HEK293T (cell line): ENCODE measurements around the gene CDH26.

Experiments
- CTCF ChIA-PET: fragments of 350-600 bp; formaldehyde crosslinking; extraction: SDS; loops from one replicate; lab custom pipeline; 2021; ENCODE audit warnings: antibody characterized with exemption, inconsistent platforms; lab: Yijun Ruan, JAX
- POLR2A ChIA-PET: fragments of 350-600 bp; formaldehyde crosslinking; extraction: SDS; loops from one replicate; lab custom pipeline; 2020; ENCODE audit warnings: antibody characterized with exemption, inconsistent platforms; lab: Yijun Ruan, JAX
- DNase-seq: peaks from one replicate; pipeline ENCODE4 v3.0.0; 2012; ENCODE audit warnings: mixed read lengths; ENCODE audit errors: extremely low spot score
- ARNT ChIP-seq: fragments of 450-650 bp; IDR thresholded peaks from 2 replicates; pipeline ENCODE4 v1.6.1; 2017; ENCODE audit warnings: mild to moderate bottlenecking
- BHLHE40 ChIP-seq: fragments of 450-650 bp; IDR thresholded peaks from 2 replicates; pipeline ENCODE4 v1.6.1; 2016; ENCODE audit warnings: mild to moderate bottlenecking, moderate library complexity, borderline replicate concordance
- CTBP1 ChIP-seq: fragments of 450-650 bp; IDR thresholded peaks from 2 replicates; pipeline ENCODE4 v1.6.1; 2016; ENCODE audit warnings: borderline replicate concordance
- ELF4 ChIP-seq: fragments of 450-650 bp; IDR thresholded peaks from 2 replicates; pipeline ENCODE4 v1.6.1; 2017; ENCODE audit warnings: antibody characterized with exemption
- FOXA1 ChIP-seq: fragments of 450-650 bp; IDR thresholded peaks from 2 replicates; pipeline ENCODE4 v1.6.1; 2016; ENCODE audit warnings: mild to moderate bottlenecking
- FOXK2 ChIP-seq: fragments of 450-650 bp; IDR thresholded peaks from 2 replicates; pipeline ENCODE4 v1.6.1; 2016; ENCODE audit warnings: mild to moderate bottlenecking
- FOXM1 ChIP-seq: fragments of 450-650 bp; IDR thresholded peaks from 2 replicates; pipeline ENCODE4 v1.6.1; 2017; ENCODE audit warnings: mild to moderate bottlenecking, borderline replicate concordance
- HDGF ChIP-seq: fragments of 450-650 bp; IDR thresholded peaks from 2 replicates; pipeline ENCODE4 v1.6.1; 2017; ENCODE audit warnings: antibody characterized with exemption, borderline replicate concordance
- L3MBTL2 ChIP-seq: fragments of 450-650 bp; conservative IDR thresholded peaks from 2 replicates; pipeline ENCODE4 v1.6.1; 2016; ENCODE audit warnings: mild to moderate bottlenecking
- LEF1 ChIP-seq: fragments of 450-650 bp; IDR thresholded peaks from 2 replicates; pipeline ENCODE4 v1.6.1; 2017; ENCODE audit warnings: mild to moderate bottlenecking, borderline replicate concordance
- NFRKB ChIP-seq: fragments of 450-650 bp; IDR thresholded peaks from 2 replicates; pipeline ENCODE4 v1.6.1; 2016; ENCODE audit warnings: mild to moderate bottlenecking, moderate library complexity
- PKNOX1 ChIP-seq: fragments of 450-650 bp; IDR thresholded peaks from 2 replicates; pipeline ENCODE4 v1.6.1; 2016
- SP1 ChIP-seq: fragments of 450-650 bp; IDR thresholded peaks from 2 replicates; pipeline ENCODE4 v1.6.1; 2017
- SUZ12 ChIP-seq: fragments of 450-650 bp; IDR thresholded peaks from 2 replicates; pipeline ENCODE4 v1.6.1; 2016; ENCODE audit warnings: mild to moderate bottlenecking
- TARDBP ChIP-seq: fragments of 450-650 bp; IDR thresholded peaks from 2 replicates; pipeline ENCODE4 v1.6.1; 2016
- ZNF384 ChIP-seq: fragments of 450-650 bp; IDR thresholded peaks from 2 replicates; pipeline ENCODE4 v1.6.1; 2016

Gene CDH26

DNA sequence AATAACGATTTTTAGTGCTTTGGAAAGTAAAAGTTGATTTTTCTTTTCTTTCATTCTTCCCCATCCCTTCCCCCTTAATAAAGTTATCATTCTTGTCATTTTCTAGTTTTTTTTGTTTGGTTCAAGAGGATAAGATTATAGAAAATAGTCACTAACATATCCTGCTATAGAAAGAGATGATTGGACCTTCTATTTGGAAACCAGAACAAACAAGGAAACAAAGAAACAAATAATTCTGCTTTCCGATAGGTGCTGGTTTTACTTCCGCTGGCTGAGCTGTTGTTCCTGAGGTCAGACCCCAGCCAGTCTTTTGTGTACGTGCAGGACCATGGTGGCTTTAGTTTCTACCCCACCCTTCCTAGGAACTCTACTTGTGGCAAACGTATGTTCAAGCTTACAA lies at the start of gene CDH26:
Gene CDH26 (plus strand): TSS at position 301 of the 400 bp plus-strand sequence. CDS start 304 bp downstream, outside the sequence.
- ChIA-PET CTCF (no interaction called here), POLR2A (no interaction called here)
- TF ChIP-seq HDGF (no peak), ARNT (no peak), TARDBP (no peak), BHLHE40 (no peak)
- DNase-seq: no peak

DNA sequence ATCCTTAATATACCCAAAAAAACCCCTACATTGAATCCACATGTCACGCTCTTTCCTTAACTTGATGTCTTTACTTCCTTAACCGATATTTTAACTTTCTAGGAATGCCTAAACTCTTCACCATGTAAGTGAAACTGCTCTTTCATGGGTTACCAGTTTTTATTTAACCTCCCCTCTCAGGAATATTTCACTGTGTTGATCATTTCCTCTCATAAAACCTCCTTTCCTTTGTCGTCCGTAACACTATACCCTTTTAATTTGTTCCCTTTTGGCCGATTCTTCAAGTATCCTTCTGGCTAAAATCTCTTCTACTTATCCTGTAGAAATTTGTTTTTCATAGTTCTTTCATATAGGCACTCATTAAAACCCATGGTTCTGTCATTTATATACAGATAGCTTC lies 49.4 kb upstream of the CDH26 start:
- DNase-seq: no peak
- no peak for TF ChIP-seq HDGF
- no peak for TF ChIP-seq FOXK2
- TF ChIP-seq SP1: no peak
- TF ChIP-seq NFRKB: no peak
- no peak for TF ChIP-seq FOXA1
- ChIA-PET POLR2A (no interaction called here), CTCF (no interaction called here)

DNA sequence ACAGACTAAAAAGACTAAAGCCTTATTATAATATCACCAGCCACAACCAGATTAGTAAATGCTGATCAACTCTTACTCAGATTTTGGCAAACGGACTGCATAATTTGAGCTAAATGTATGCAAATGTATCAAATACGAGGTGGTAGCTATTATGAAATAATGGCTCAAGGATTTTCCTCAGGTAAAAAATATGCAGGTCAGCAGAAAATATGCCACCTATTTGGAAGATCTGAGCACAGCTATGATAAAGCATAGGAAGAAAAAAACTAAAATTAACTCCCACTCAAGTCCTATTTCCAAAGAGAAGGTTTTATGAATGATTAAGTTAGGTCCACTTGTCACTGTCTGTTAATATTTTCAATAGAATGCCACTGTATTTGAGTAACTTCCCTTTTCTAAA lies 47.2 kb upstream of the CDH26 start:
- no peak for DNase-seq
- TF ChIP-seq FOXA1: no peak
- no peak for TF ChIP-seq SUZ12
- no peak for TF ChIP-seq FOXM1
- TF ChIP-seq PKNOX1: no peak
- no peak for TF ChIP-seq ARNT
- TF ChIP-seq LEF1: no peak
- no peak for TF ChIP-seq HDGF
- TF ChIP-seq L3MBTL2: no peak
- no peak for TF ChIP-seq CTBP1
- CTCF ChIA-PET: interaction anchor here (0.7 kb wide), 1 partner anchor 24 kb away, joined by 3 read pairs; no protein-coding TSS in a partner anchor
- POLR2A ChIA-PET: no interaction called here

- CTCF ChIA-PET: no interaction called here
- TF ChIP-seq PKNOX1: no peak
- no peak for TF ChIP-seq CTBP1
- TF ChIP-seq BHLHE40: no peak
- POLR2A ChIA-PET: no interaction called here
- DNase-seq: no peak
These were observed 45.6 kb upstream of the CDH26 start for GRCh38 chr20:59912609-59913008.

GRCh38 chr20:59920944-59921343 lies 37.3 kb upstream of the CDH26 start:
- ChIA-PET CTCF (no interaction called here), POLR2A (no interaction called here)
- TF ChIP-seq ELF4: no peak
- no peak for TF ChIP-seq FOXK2
- TF ChIP-seq BHLHE40: no peak
- no peak for TF ChIP-seq L3MBTL2
- no peak for TF ChIP-seq LEF1
- TF ChIP-seq FOXA1: no peak
- no peak for TF ChIP-seq PKNOX1
- no peak for TF ChIP-seq ARNT
- TF ChIP-seq SUZ12: no peak
- TF ChIP-seq FOXM1: no peak
- no peak for TF ChIP-seq CTBP1
- no peak for TF ChIP-seq TARDBP
- no peak for TF ChIP-seq SP1
- no peak for TF ChIP-seq HDGF
- TF ChIP-seq ZNF384: no peak
- TF ChIP-seq NFRKB: no peak
- DNase-seq: no peak

DNA sequence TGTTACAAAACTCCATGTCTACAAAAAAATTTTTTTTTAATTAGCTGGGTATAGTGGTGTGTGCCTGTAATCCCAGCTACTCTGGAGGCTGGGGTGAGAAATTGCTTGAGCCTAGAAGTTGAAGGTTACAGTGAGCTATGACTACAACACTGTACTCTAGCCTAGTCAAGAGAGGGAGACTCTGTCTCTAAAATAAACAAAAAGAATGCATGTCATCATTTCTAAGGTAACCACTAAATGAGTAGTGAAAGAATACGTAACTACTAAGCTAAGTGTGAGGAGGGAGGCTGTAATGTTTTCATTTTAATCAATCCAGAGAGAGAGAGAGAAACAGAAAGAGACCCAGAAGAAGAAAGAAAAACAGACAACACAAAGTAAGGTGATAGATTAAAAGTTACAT lies 34.7 kb upstream of the CDH26 start:
- ChIA-PET CTCF (interaction anchor here (0.9 kb wide), 1 partner anchor 11 kb away, joined by 3 read pairs; the partner anchor contains the start of gene SYCP2), POLR2A (no interaction called here)
- DNase-seq: no peak
- TF ChIP-seq ELF4 (no peak), LEF1 (no peak), SUZ12 (no peak), HDGF (no peak), SP1 (no peak), TARDBP (no peak), FOXM1 (no peak), CTBP1 (no peak), ARNT (no peak), PKNOX1 (no peak), BHLHE40 (no peak), L3MBTL2 (no peak), FOXA1 (no peak), ZNF384 (no peak), FOXK2 (no peak), NFRKB (no peak)
